Esophagus muscularis mucosa (tissue), 4 donors: ENCODE measurements around the gene STK40. TPM values are rescaled to one million over a fixed set of nuclear protein-coding genes. Genes with fewer than 3 reads are reported as not detected.

Experiments used
- DNase-seq: peaks from one replicate; pipeline ENCODE4 v3.0.0-alpha.2; 2017; ENCODE audit errors: extremely low spot score
- H3K27ac ChIP-seq, 4 donors: fragments of 200-600 bp; sonication (generic); replicated peaks in 1 of 4; 1 replicate in 3 of 4; 2 replicates in 1 of 4; pipeline ENCODE4 v1.5.1; 2016 to 2019; ENCODE audit warnings: mild to moderate bottlenecking in 1 of 4
- H3K27me3 ChIP-seq, 4 donors: fragments of 200-600 bp; sonication (generic); one replicate each; pipeline versions ENCODE4 v1.5.1 to v1.6.0; 2016 to 2019
- H3K36me3 ChIP-seq, 4 donors: fragments of 200-600 bp; sonication (generic); one replicate each; pipeline ENCODE4 v1.5.1; 2016 to 2019
- H3K4me1 ChIP-seq, 4 donors: fragments of 200-600 bp; sonication (generic); one replicate each; pipeline ENCODE4 v1.5.1; 2016 to 2019
- H3K4me3 ChIP-seq, 4 donors: fragments of 200-600 bp; sonication (generic); 1 replicate in 2 of 4; 2 replicates in 2 of 4; pipeline ENCODE4 v1.5.1; 2016 to 2019; ENCODE audit warnings: mild to moderate bottlenecking in 4 of 4, moderate library complexity in 1 of 4
- H3K9me3 ChIP-seq, 4 donors: fragments of 200-600 bp; sonication (generic); 1 replicate in 3 of 4; 2 replicates in 1 of 4; pipeline ENCODE4 v1.5.1; 2016 to 2019
- CTCF ChIP-seq, 3 experiments: fragments of 200-600 bp in 2 of 3; fragments of 450-650 bp in 1 of 3; sonication (generic) in 2 of 3; IDR thresholded peaks; one replicate each; pipeline ENCODE4 v1.5.1; 2017 to 2019; ENCODE audit warnings: antibody characterized with exemption in 3 of 3, mild to moderate bottlenecking in 2 of 3, moderate library complexity in 1 of 3
- EP300 ChIP-seq: sonication (generic); formaldehyde crosslinking; IDR thresholded peaks from one replicate; pipeline ENCODE4 v1.6.1; 2017; ENCODE audit warnings: antibody characterized with exemption
- POLR2A ChIP-seq: fragments of 450-650 bp; IDR thresholded peaks from one replicate; pipeline ENCODE4 v1.6.1; 2017; ENCODE audit warnings: antibody characterized with exemption, moderate library complexity, mild to moderate bottlenecking, low read depth
- POLR2AphosphoS5 ChIP-seq, 2 donors: sonication (generic); formaldehyde crosslinking; IDR thresholded peaks; one replicate each; pipeline ENCODE4 v1.6.1; 2017; ENCODE audit warnings: antibody characterized with exemption in 2 of 2
- WGBS: methylation state at CpG from one replicate; pipeline ENCODE4 v1.1.5; 2018; 5-methylcytosine and 5-hydroxymethylcytosine counted together
- intact Hi-C: fragments of 100-400 bp; cut with DNase I; formaldehyde crosslinking; loops from one replicate; pipeline ENCODE4 v1.15.1; 2023
- total RNA-seq, 4 donors: library from RNA; depleted of rRNA; stranded (reverse); fragments of >200 nt; gene quantifications; one replicate each; pipeline versions ENCODE4 v1.1.0 to v1.2.1, GENCODE V29; 2016

STK40 gene
- total RNA-seq, 4 donors from 2014 or later, result 67.7 to 103 (median 80.2) TPM

DNA sequence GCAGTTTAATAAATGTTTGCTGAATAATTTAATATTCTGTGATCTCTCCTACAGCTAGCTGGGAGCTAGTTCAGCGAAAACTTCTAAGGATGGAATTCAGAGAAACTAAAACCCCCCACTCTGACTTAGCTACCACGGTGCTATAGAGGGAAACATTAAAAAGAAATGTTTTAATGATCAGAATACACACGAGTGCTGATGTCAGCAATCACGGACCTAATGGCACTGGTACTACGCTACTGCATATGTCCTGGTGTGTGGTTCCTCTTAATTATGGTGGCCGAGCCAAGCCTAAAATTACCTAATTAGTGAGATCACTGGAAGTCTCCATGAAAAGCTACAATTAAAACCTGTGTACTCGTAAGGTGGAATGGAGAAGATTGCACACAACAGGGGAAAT is 35.9 kb upstream of the STK40 start:
- no peaks in the 10 kb centered on the region for H3K9me3 ChIP-seq
- no peaks in the 10 kb centered on the region for H3K27me3 ChIP-seq
- peaks cover 16 to 73% (median 39%) of the 10 kb centered on the region in 4 donors for H3K36me3 ChIP-seq
- H3K27ac ChIP-seq, result no peak overlapping the region
- 87% methylated on average over 7 of the region's 7 CpGs for WGBS
- H3K4me3 ChIP-seq, result no peak overlapping the region
- no peak for TF ChIP-seq POLR2A
- no peak for TF ChIP-seq POLR2AphosphoS5 (IDR thresholded peaks at IDR 0.05)
- no peak for TF ChIP-seq CTCF (IDR thresholded peaks at IDR 0.05)
- no peak for TF ChIP-seq EP300
- intact Hi-C loops, result loop anchor here (2.0 to 10.0 kb wide), 4 partner anchors 53 to 323 kb away; no protein-coding TSS in a partner anchor
- DNase-seq, result no peak
- H3K4me1 ChIP-seq, result peaks cover 0 to 14% (median 8%) of the 10 kb centered on the region in 4 donors

DNA sequence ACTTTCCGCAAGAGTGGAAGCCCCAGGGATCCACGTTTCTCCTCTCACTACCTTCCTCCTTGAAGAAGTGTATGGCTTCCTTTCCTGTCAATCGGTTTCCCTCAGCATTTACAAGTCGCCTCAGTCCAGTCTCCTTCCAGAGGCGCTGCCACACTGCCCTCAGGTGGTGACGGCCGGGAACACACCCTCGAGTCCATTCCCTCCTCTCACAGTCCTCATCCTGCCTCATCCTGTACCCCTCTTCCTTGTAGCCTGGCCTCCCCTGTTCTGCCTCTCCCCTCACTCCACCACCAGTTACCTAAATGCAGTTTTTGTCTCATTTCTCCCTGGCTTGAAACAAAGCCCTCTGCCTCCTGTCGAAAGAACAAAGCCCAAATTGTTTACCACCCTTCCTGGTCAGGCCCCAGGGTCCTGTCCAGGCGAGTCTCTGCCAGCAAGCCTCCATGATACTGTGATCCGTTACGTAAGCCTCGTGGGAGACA is 35.2 kb upstream of the STK40 start:
- WGBS, result 18% methylated on average over 13 of the region's 13 CpGs
- Histone ChIP-seq H3K4me3 (no peak overlapping the region), H3K27ac (peak overlapping the region in 2 of 4 donors; percentile 9 to 13), H3K9me3 (no peaks in the 10 kb centered on the region), H3K36me3 (peaks cover 16 to 69% (median 36%) of the 10 kb centered on the region in 4 donors), H3K27me3 (no peaks in the 10 kb centered on the region), H3K4me1 (peaks cover 0 to 14% (median 8%) of the 10 kb centered on the region in 4 donors)
- TF ChIP-seq CTCF (IDR thresholded peaks at IDR 0.05) (peak; percentile 93 to 96 (median 94)), EP300 (no peak), POLR2AphosphoS5 (IDR thresholded peaks at IDR 0.05) (peak in 1 of 2 donors; percentile 66), POLR2A (no peak)
- intact Hi-C loops, result loop anchor here (2.0 to 10.0 kb wide), 4 partner anchors 52 to 322 kb away; no protein-coding TSS in a partner anchor
- peak; percentile 97 for DNase-seq

DNA sequence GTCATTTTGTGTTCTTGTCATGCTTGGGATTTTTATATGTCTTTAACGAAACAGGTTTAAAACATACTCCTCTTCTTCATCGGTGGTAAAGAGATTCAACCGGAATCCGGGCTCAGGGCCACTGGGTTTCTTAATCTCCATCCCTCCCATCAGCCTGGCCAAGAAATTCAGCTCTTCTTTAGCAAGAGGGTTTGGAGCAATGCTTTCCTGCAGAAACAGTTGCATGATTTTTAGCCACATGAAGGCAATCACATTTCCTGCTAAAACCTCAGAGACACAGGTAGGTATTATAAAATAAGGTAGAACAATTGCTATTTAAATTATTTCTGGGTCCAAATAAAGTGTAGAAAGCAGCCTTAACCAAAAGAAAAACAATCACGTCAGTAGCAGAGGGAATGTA is 34.7 kb upstream of the STK40 start:
- H3K36me3 ChIP-seq, result peaks cover 16 to 64% (median 34%) of the 10 kb centered on the region in 4 donors
- intact Hi-C loops, result loop anchor here (2.0 to 10.0 kb wide), 4 partner anchors 52 to 322 kb away; no protein-coding TSS in a partner anchor
- WGBS, result 25% methylated on average over 5 of the region's 5 CpGs
- H3K4me1 ChIP-seq, result peaks cover 0 to 14% (median 8%) of the 10 kb centered on the region in 4 donors
- no peak for DNase-seq
- TF ChIP-seq CTCF (IDR thresholded peaks at IDR 0.05) (no peak), POLR2AphosphoS5 (IDR thresholded peaks at IDR 0.05) (no peak)
- no peaks in the 10 kb centered on the region for H3K27me3 ChIP-seq
- peak overlapping the region in 1 of 4 donors; percentile 9 for H3K27ac ChIP-seq
- no peak overlapping the region for H3K4me3 ChIP-seq
- H3K9me3 ChIP-seq, result no peaks in the 10 kb centered on the region

- WGBS, result 63% methylated on average over 4 of the region's 4 CpGs
- H3K4me3 ChIP-seq, result no peak overlapping the region
- H3K4me1 ChIP-seq, result peaks cover 0 to 14% (median 8%) of the 10 kb centered on the region in 4 donors
- no peak for DNase-seq
- intact Hi-C loops, result no loop called here
- H3K27me3 ChIP-seq, result no peaks in the 10 kb centered on the region
- no peak overlapping the region for H3K27ac ChIP-seq
- H3K36me3 ChIP-seq, result peaks cover 12 to 56% (median 33%) of the 10 kb centered on the region in 4 donors
- H3K9me3 ChIP-seq, result no peaks in the 10 kb centered on the region
- TF ChIP-seq CTCF (IDR thresholded peaks at IDR 0.05), result no peak
- no peak for TF ChIP-seq POLR2AphosphoS5 (IDR thresholded peaks at IDR 0.05)
- TF ChIP-seq POLR2A, result no peak
- no peak for TF ChIP-seq EP300
Measured at GRCh38 chr1:36419569-36419968, 33.8 kb upstream of the STK40 start.

- Histone ChIP-seq H3K4me3 (no peak overlapping the region), H3K36me3 (peaks cover 12 to 51% (median 31%) of the 10 kb centered on the region in 4 donors), H3K27me3 (no peaks in the 10 kb centered on the region), H3K27ac (no peak overlapping the region), H3K9me3 (no peaks in the 10 kb centered on the region), H3K4me1 (peaks cover 0 to 14% (median 8%) of the 10 kb centered on the region in 4 donors)
- intact Hi-C loops, result no loop called here
- WGBS, result 81% methylated on average over 3 of the region's 3 CpGs
- TF ChIP-seq POLR2A (no peak), EP300 (no peak), CTCF (IDR thresholded peaks at IDR 0.05) (no peak), POLR2AphosphoS5 (IDR thresholded peaks at IDR 0.05) (no peak)
- no peak for DNase-seq
Measured at GRCh38 chr1:36419140-36419539, 33.4 kb upstream of the STK40 start.
